ENCODE data around the gene PADI1.

DNA sequence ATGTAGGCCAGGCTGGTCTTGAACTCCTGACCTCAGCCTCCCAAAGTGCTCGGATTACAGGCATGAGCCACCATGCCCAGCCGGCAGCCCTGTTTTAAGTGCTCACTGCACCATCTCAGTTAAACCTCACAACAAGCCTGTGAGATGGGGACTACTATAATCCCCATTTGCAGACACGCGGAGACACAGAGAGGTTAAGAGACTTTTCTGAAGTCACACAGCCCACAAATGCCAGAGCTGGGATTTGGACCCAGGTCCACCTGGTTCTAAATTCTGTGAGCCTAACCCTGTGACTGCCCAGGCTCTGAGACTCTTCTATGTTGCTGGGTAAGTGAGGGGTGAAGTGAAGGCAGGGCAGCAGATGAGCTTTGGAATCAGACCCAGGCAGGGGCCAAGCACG, 6.4 kb downstream of the PADI1 start:
- TF ChIP-seq EZH2 (IDR thresholded peaks at IDR 0.05; ENCODE audit: borderline replicate concordance, insufficient read depth, low read length, poor library complexity, severe bottlenecking) (no peak), EP300 (conservative IDR thresholded peaks at IDR 0.05; ENCODE audit: poor library complexity, severe bottlenecking) (no peak)
- TF ChIP-seq, protein P1, sequence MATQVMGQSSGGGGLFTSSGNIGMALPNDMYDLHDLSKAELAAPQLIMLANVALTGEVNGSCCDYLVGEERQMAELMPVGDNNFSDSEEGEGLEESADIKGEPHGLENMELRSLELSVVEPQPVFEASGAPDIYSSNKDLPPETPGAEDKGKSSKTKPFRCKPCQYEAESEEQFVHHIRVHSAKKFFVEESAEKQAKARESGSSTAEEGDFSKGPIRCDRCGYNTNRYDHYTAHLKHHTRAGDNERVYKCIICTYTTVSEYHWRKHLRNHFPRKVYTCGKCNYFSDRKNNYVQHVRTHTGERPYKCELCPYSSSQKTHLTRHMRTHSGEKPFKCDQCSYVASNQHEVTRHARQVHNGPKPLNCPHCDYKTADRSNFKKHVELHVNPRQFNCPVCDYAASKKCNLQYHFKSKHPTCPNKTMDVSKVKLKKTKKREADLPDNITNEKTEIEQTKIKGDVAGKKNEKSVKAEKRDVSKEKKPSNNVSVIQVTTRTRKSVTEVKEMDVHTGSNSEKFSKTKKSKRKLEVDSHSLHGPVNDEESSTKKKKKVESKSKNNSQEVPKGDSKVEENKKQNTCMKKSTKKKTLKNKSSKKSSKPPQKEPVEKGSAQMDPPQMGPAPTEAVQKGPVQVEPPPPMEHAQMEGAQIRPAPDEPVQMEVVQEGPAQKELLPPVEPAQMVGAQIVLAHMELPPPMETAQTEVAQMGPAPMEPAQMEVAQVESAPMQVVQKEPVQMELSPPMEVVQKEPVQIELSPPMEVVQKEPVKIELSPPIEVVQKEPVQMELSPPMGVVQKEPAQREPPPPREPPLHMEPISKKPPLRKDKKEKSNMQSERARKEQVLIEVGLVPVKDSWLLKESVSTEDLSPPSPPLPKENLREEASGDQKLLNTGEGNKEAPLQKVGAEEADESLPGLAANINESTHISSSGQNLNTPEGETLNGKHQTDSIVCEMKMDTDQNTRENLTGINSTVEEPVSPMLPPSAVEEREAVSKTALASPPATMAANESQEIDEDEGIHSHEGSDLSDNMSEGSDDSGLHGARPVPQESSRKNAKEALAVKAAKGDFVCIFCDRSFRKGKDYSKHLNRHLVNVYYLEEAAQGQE (IDR thresholded peaks at IDR 0.05; ENCODE audit: borderline replicate concordance): no peak
- TF ChIP-seq, protein P2, sequence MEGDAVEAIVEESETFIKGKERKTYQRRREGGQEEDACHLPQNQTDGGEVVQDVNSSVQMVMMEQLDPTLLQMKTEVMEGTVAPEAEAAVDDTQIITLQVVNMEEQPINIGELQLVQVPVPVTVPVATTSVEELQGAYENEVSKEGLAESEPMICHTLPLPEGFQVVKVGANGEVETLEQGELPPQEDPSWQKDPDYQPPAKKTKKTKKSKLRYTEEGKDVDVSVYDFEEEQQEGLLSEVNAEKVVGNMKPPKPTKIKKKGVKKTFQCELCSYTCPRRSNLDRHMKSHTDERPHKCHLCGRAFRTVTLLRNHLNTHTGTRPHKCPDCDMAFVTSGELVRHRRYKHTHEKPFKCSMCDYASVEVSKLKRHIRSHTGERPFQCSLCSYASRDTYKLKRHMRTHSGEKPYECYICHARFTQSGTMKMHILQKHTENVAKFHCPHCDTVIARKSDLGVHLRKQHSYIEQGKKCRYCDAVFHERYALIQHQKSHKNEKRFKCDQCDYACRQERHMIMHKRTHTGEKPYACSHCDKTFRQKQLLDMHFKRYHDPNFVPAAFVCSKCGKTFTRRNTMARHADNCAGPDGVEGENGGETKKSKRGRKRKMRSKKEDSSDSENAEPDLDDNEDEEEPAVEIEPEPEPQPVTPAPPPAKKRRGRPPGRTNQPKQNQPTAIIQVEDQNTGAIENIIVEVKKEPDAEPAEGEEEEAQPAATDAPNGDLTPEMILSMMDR (IDR thresholded peaks at IDR 0.05; ENCODE audit: poor library complexity, severe bottlenecking): no peak

Measured in neural cell (in vitro differentiated cells).